Parathyroid adenoma (tissue), 2 donors: ENCODE data around the gene UBE4A.

ENCODE experiments used
- H2AFZ ChIP-seq: fragments of 300-600 bp; sonication (generic); one replicate; pipeline ENCODE4 v1.7.0; 2017; ENCODE audit warnings: antibody characterized with exemption, mild to moderate bottlenecking
- H3K27ac ChIP-seq: fragments of 300-600 bp; sonication (generic); one replicate; pipeline ENCODE4 v1.7.0; 2017
- H3K27me3 ChIP-seq: fragments of 300-600 bp; sonication (generic); one replicate; pipeline ENCODE4 v1.7.0; 2017; ENCODE audit warnings: low read length; ENCODE audit not compliant: control insufficient read depth, insufficient read depth
- H3K36me3 ChIP-seq: fragments of 300-600 bp; sonication (generic); one replicate; pipeline ENCODE4 v1.7.0; 2017; ENCODE audit warnings: low read length; ENCODE audit not compliant: control insufficient read depth, insufficient read depth
- H3K4me1 ChIP-seq: fragments of 300-600 bp; sonication (generic); one replicate; pipeline ENCODE4 v1.7.0; 2017; ENCODE audit warnings: control low read depth
- H3K4me2 ChIP-seq: fragments of 300-600 bp; sonication (generic); one replicate; pipeline ENCODE4 v1.7.0; 2017; ENCODE audit warnings: low read length
- H3K4me3 ChIP-seq: fragments of 300-600 bp; sonication (generic); one replicate; pipeline ENCODE4 v1.7.0; 2017; ENCODE audit warnings: low read depth, low read length
- H3K79me2 ChIP-seq: fragments of 300-600 bp; sonication (generic); one replicate; pipeline ENCODE4 v1.7.0; 2017; ENCODE audit warnings: control low read depth
- H3K9ac ChIP-seq: fragments of 300-600 bp; sonication (generic); one replicate; pipeline ENCODE4 v1.7.0; 2017; ENCODE audit warnings: mild to moderate bottlenecking
- H3K9me3 ChIP-seq: fragments of 300-600 bp; sonication (generic); one replicate; pipeline ENCODE4 v1.7.0; 2017; ENCODE audit warnings: low read length; ENCODE audit not compliant: control insufficient read depth
- CTCF ChIP-seq: fragments of 300-600 bp; sonication (generic); IDR thresholded peaks from one replicate; pipeline ENCODE4 v1.7.0; 2017; ENCODE audit warnings: antibody characterized with exemption, mild to moderate bottlenecking
- donor health status: primary hyperparathyroidism.

Gene UBE4A

GRCh38 chr11:118383657-118384056 lies 24.3 kb downstream of the UBE4A start:
- H3K27ac ChIP-seq, result no peak overlapping the region
- H3K9ac ChIP-seq, result no peak overlapping the region
- H2AFZ ChIP-seq, result no peak overlapping the region
- no peaks in the 10 kb centered on the region for H3K36me3 ChIP-seq
- no peak for TF ChIP-seq CTCF
- no peaks in the 10 kb centered on the region for H3K9me3 ChIP-seq
- H3K4me3 ChIP-seq, result no peak overlapping the region
- H3K4me1 ChIP-seq, result no peaks in the 10 kb centered on the region
- H3K79me2 ChIP-seq, result no peaks in the 10 kb centered on the region
- H3K4me2 ChIP-seq, result no peak overlapping the region
- H3K27me3 ChIP-seq, result no peaks in the 10 kb centered on the region

- no peaks in the 10 kb centered on the region for H3K27me3 ChIP-seq
- TF ChIP-seq CTCF, result no peak
- H3K4me3 ChIP-seq, result no peak overlapping the region
- H3K4me2 ChIP-seq, result no peak overlapping the region
- no peak overlapping the region for H3K27ac ChIP-seq
- H3K36me3 ChIP-seq, result no peaks in the 10 kb centered on the region
- H3K9ac ChIP-seq, result no peak overlapping the region
- H3K9me3 ChIP-seq, result no peaks in the 10 kb centered on the region
- no peaks in the 10 kb centered on the region for H3K79me2 ChIP-seq
- H2AFZ ChIP-seq, result no peak overlapping the region
- H3K4me1 ChIP-seq, result no peaks in the 10 kb centered on the region
Observed at GRCh38 chr11:118396097-118396501, 36.7 kb downstream of the UBE4A start.

GRCh38 chr11:118397448-118397847 lies 38.0 kb downstream of the UBE4A start:
- Histone ChIP-seq H2AFZ (no peak overlapping the region), H3K4me1 (no peaks in the 10 kb centered on the region), H3K4me3 (no peak overlapping the region), H3K27ac (no peak overlapping the region), H3K9ac (no peak overlapping the region), H3K27me3 (no peaks in the 10 kb centered on the region), H3K4me2 (no peak overlapping the region), H3K9me3 (no peaks in the 10 kb centered on the region), H3K36me3 (no peaks in the 10 kb centered on the region), H3K79me2 (peaks cover 4% of the 10 kb centered on the region)
- TF ChIP-seq CTCF, result no peak

GRCh38 chr11:118398791-118399559 lies 39.6 kb downstream of the UBE4A start:
- H3K79me2 ChIP-seq, result peaks cover 13% of the 10 kb centered on the region
- H3K27me3 ChIP-seq, result no peaks in the 10 kb centered on the region
- H3K36me3 ChIP-seq, result no peaks in the 10 kb centered on the region
- no peak for TF ChIP-seq CTCF
- no peak overlapping the region for H3K4me3 ChIP-seq
- H3K9ac ChIP-seq, result no peak overlapping the region
- H3K27ac ChIP-seq, result no peak overlapping the region
- no peak overlapping the region for H3K4me2 ChIP-seq
- H3K9me3 ChIP-seq, result no peaks in the 10 kb centered on the region
- H3K4me1 ChIP-seq, result no peaks in the 10 kb centered on the region
- H2AFZ ChIP-seq, result no peak overlapping the region
